Naive thymus-derived CD4-positive, alpha-beta T cell (primary cell): ENCODE data around the gene ADAMTSL1. TPM values are rescaled to one million over a fixed set of nuclear protein-coding genes. Genes with fewer than 3 reads are reported as not detected.

Experiments
- ATAC-seq: fragments of 150-1000 bp; cut with Tn5 transposase; 2 replicates; pipeline ENCODE4 v1.10.0; 2021; ENCODE audit warnings: mild to moderate bottlenecking, moderate library complexity
- CTCF ChIA-PET: fragments of 350-600 bp; sonication (Branson Sonifier 250); formaldehyde crosslinking; loops from one replicate; lab custom pipeline; 2021; ENCODE audit warnings: antibody characterized with exemption; lab: Charles Lee
- POLR2A ChIA-PET: fragments of 350-600 bp; sonication (Branson Sonifier 250); formaldehyde crosslinking; loops from one replicate; lab custom pipeline; 2021; ENCODE audit warnings: antibody characterized with exemption, inconsistent platforms; lab: Charles Lee
- DNase-seq, 9 donors: peaks; one replicate each; pipeline versions ENCODE4 v3.0.0 to v3.0.0-alpha.2; 2020 to 2022; ENCODE audit warnings: mixed read lengths in 1 of 9
- H3K27ac ChIP-seq: one replicate; pipeline ENCODE4 v1.7.0; 2013; ENCODE audit warnings: mild to moderate bottlenecking, low read depth, low read length, moderate library complexity
- H3K27me3 ChIP-seq, 2 donors: one replicate each; pipeline ENCODE4 v1.7.0; 2013; ENCODE audit warnings: low read length in 2 of 2, mild to moderate bottlenecking in 2 of 2, moderate library complexity in 2 of 2; ENCODE audit not compliant: control insufficient read depth in 2 of 2, insufficient read depth in 2 of 2
- H3K36me3 ChIP-seq, 3 experiments: 1 replicate in 2 of 3; 2 replicates in 1 of 3; pipeline ENCODE4 v1.7.0; 2013; ENCODE audit warnings: low read length in 3 of 3, mild to moderate bottlenecking in 3 of 3, moderate library complexity in 1 of 3; ENCODE audit not compliant: insufficient read depth in 3 of 3, control insufficient read depth in 2 of 3
- H3K4me1 ChIP-seq, 2 donors: one replicate each; pipeline ENCODE4 v1.7.0; 2013; ENCODE audit warnings: low read length in 2 of 2, mild to moderate bottlenecking in 2 of 2, moderate library complexity in 1 of 2; ENCODE audit not compliant: control insufficient read depth in 2 of 2, insufficient read depth in 2 of 2
- H3K4me3 ChIP-seq: 2 replicates; pipeline ENCODE4 v1.7.0; 2013; ENCODE audit warnings: mild to moderate bottlenecking, low read length
- H3K9me3 ChIP-seq, 3 experiments: 1 replicate in 2 of 3; 2 replicates in 1 of 3; pipeline ENCODE4 v1.7.0; 2013; ENCODE audit warnings: low read length in 3 of 3; ENCODE audit not compliant: control insufficient read depth in 2 of 3
- H3K27ac Mint-ChIP-seq, 9 donors: one replicate each; pipeline ENCODE4 v1.8.0; 2020 to 2022; ENCODE audit warnings: mixed read lengths in 9 of 9, mild to moderate bottlenecking in 8 of 9, moderate library complexity in 5 of 9, inconsistent platforms in 2 of 9
- H3K27me3 Mint-ChIP-seq, 5 donors: one replicate each; pipeline ENCODE4 v1.8.0; 2021 to 2022; ENCODE audit warnings: mixed read lengths in 5 of 5, mild to moderate bottlenecking in 1 of 5
- H3K36me3 Mint-ChIP-seq, 5 donors: one replicate each; pipeline ENCODE4 v1.8.0; 2020 to 2022; ENCODE audit warnings: mixed read lengths in 5 of 5, mild to moderate bottlenecking in 3 of 5, inconsistent platforms in 1 of 5
- H3K4me1 Mint-ChIP-seq, 7 donors: one replicate each; pipeline ENCODE4 v1.8.0; 2020 to 2022; ENCODE audit warnings: mixed read lengths in 7 of 7, mild to moderate bottlenecking in 3 of 7, inconsistent platforms in 1 of 7
- H3K4me3 Mint-ChIP-seq, 10 donors: one replicate each; pipeline ENCODE4 v1.8.0; 2020 to 2022; ENCODE audit warnings: mild to moderate bottlenecking in 10 of 10, mixed read lengths in 10 of 10, moderate library complexity in 6 of 10, inconsistent platforms in 2 of 10
- H3K9me3 Mint-ChIP-seq, 11 donors: one replicate each; pipeline ENCODE4 v1.8.0; 2020 to 2022; ENCODE audit warnings: mixed read lengths in 11 of 11, mild to moderate bottlenecking in 4 of 11, inconsistent platforms in 1 of 11, moderate library complexity in 1 of 11
- intact Hi-C, 2 donors: fragments of 100-400 bp; cut with micrococcal nuclease; formaldehyde crosslinking; loops; one replicate each; pipeline ENCODE4 v1.15.1; 2023
- polyA plus RNA-seq, 2 donors: library from polyadenylated mRNA; unstranded; fragments of 300-500 nt; fragmentation: Illumina TruSeq; gene quantifications; one replicate each; pipeline ENCODE4 v1.2.3, GENCODE V29; 2021
- total RNA-seq, 6 experiments: library from RNA in 5 of 6; stranded (reverse) in 5 of 6; gene quantifications; 1 replicate in 5 of 6; 2 replicates in 1 of 6; pipeline ENCODE4 v1.2.3 and lab custom pipeline; 2021 to 2026

ADAMTSL1 gene
- total and polyA plus RNA-seq, 7 experiments from 2014 or later = not detected

GRCh38 chr9:18795947-18796671 lies 322.2 kb downstream of the ADAMTSL1 start:
- Histone ChIP-seq H3K4me1 (no peaks in the 10 kb centered on the region), H3K27ac (no peak overlapping the region), H3K9me3 (no peaks in the 10 kb centered on the region), H3K27me3 (no peaks in the 10 kb centered on the region), H3K4me3 (no peak overlapping the region), H3K36me3 (no peaks in the 10 kb centered on the region)
- Mint-ChIP-seq H3K27me3 (peaks cover 0 to 18% (median 0%) of the 10 kb centered on the region in 5 donors), H3K36me3 (no peaks in the 10 kb centered on the region), H3K9me3 (peaks cover 0 to 1% (median 0%) of the 10 kb centered on the region in 11 donors), H3K4me1 (no peaks in the 10 kb centered on the region), H3K4me3 (no peak overlapping the region), H3K27ac (no peak overlapping the region)
- ATAC-seq (no peak), DNase-seq (no peak)
- POLR2A ChIA-PET = no interaction called here
- intact Hi-C loops = no loop called here
- CTCF ChIA-PET = no interaction called here

DNA sequence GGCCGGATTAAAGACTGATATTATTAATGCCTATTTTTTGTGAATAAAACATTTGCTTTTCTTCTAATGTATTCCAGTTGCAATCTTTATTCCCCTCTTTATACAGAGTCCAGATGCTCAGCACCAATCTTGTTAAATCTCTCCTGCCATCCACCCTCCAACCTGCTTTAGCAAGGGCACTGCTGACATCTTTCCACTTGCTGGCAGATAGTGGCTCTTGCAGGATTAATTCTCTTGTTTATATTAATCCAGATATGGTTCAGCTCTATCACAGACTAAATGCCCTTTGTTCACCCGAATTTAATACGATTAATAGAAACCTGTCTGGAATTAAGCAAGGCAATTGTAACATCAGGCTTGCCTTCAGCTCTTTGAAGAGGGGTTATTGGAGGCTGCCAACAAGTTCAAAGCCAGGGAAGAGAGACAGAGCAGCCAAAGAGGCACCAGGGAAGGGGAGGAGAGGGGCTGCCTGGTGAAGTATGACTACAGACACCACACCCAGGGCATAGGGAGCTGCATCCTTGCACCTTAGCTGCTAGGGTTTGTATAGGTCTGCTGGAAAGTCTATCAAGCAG lies 322.8 kb downstream of the ADAMTSL1 start:
- H3K4me3 Mint-ChIP-seq = no peak overlapping the region
- H3K9me3 Mint-ChIP-seq = peaks cover 0 to 6% (median 1%) of the 10 kb centered on the region in 11 donors
- Histone ChIP-seq H3K36me3 (no peaks in the 10 kb centered on the region), H3K4me3 (no peak overlapping the region), H3K4me1 (no peaks in the 10 kb centered on the region), H3K27ac (no peak overlapping the region), H3K27me3 (no peaks in the 10 kb centered on the region), H3K9me3 (no peaks in the 10 kb centered on the region)
- intact Hi-C loops = no loop called here
- CTCF ChIA-PET = no interaction called here
- no peaks in the 10 kb centered on the region for H3K4me1 Mint-ChIP-seq
- POLR2A ChIA-PET = no interaction called here
- H3K27me3 Mint-ChIP-seq = peaks cover 0 to 18% (median 5%) of the 10 kb centered on the region in 5 donors
- H3K36me3 Mint-ChIP-seq = no peaks in the 10 kb centered on the region
- no peak overlapping the region for H3K27ac Mint-ChIP-seq
- no peak for DNase-seq
- ATAC-seq = no peak

DNA sequence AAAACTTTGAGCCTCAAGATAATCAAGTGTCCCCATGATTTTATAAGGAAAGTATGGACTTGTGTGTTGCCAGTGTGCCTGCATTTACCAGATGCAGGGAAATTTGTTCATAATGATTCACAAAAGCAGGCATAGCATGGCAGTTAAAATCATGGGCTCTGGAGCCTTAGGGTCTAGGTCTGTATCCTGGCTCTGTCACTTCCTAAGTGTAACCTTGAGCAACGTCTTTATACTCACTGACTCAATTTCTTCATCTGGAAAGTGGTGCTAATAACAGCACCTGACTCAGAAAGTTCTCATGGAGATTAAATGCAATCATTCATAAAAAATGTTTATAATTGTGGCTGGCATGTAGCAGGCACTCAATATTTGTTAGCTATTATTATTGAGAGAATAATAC lies 324.2 kb downstream of the ADAMTSL1 start:
- Histone ChIP-seq H3K36me3 (no peaks in the 10 kb centered on the region), H3K4me1 (no peaks in the 10 kb centered on the region), H3K27me3 (no peaks in the 10 kb centered on the region), H3K9me3 (no peaks in the 10 kb centered on the region), H3K4me3 (no peak overlapping the region), H3K27ac (no peak overlapping the region)
- Mint-ChIP-seq H3K27me3 (peaks cover 0 to 18% (median 5%) of the 10 kb centered on the region in 5 donors), H3K27ac (no peak overlapping the region), H3K9me3 (peaks cover 0 to 7% (median 1%) of the 10 kb centered on the region in 11 donors), H3K4me1 (no peaks in the 10 kb centered on the region), H3K36me3 (no peaks in the 10 kb centered on the region), H3K4me3 (no peak overlapping the region)
- ChIA-PET POLR2A (no interaction called here), CTCF (no interaction called here)
- intact Hi-C loops = no loop called here
- ATAC-seq = no peak
- DNase-seq = no peak

GRCh38 chr9:18798508-18799290 lies 324.7 kb downstream of the ADAMTSL1 start:
- H3K27ac ChIP-seq = no peak overlapping the region
- Mint-ChIP-seq H3K9me3 (peaks cover 0 to 7% (median 1%) of the 10 kb centered on the region in 11 donors), H3K27me3 (peaks cover 0 to 18% (median 5%) of the 10 kb centered on the region in 5 donors), H3K27ac (no peak overlapping the region), H3K4me3 (no peak overlapping the region), H3K4me1 (no peaks in the 10 kb centered on the region), H3K36me3 (no peaks in the 10 kb centered on the region)
- H3K36me3 ChIP-seq = no peaks in the 10 kb centered on the region
- DNase-seq (no peak), ATAC-seq (no peak)
- H3K4me1 ChIP-seq = no peaks in the 10 kb centered on the region
- H3K9me3 ChIP-seq = no peaks in the 10 kb centered on the region
- ChIA-PET CTCF (no interaction called here), POLR2A (no interaction called here)
- H3K4me3 ChIP-seq = no peak overlapping the region
- no peaks in the 10 kb centered on the region for H3K27me3 ChIP-seq
- intact Hi-C loops = no loop called here

- no peak overlapping the region for H3K4me3 ChIP-seq
- Mint-ChIP-seq H3K36me3 (no peaks in the 10 kb centered on the region), H3K27me3 (peaks cover 0 to 17% (median 5%) of the 10 kb centered on the region in 5 donors), H3K4me3 (no peak overlapping the region), H3K4me1 (no peaks in the 10 kb centered on the region), H3K27ac (no peak overlapping the region), H3K9me3 (peaks cover 0 to 7% (median 1%) of the 10 kb centered on the region in 11 donors)
- no peaks in the 10 kb centered on the region for H3K27me3 ChIP-seq
- no peaks in the 10 kb centered on the region for H3K9me3 ChIP-seq
- intact Hi-C loops = no loop called here
- H3K4me1 ChIP-seq = no peaks in the 10 kb centered on the region
- H3K27ac ChIP-seq = no peak overlapping the region
- ChIA-PET POLR2A (no interaction called here), CTCF (interaction anchor here (0.7 kb wide), 1 partner anchor 67 kb away, joined by 3 read pairs; no protein-coding TSS in a partner anchor)
- DNase-seq (no peak), ATAC-seq (no peak)
- H3K36me3 ChIP-seq = no peaks in the 10 kb centered on the region
Observed at GRCh38 chr9:18799428-18799827, 325.5 kb downstream of the ADAMTSL1 start.

- Histone ChIP-seq H3K27ac (no peak overlapping the region), H3K36me3 (no peaks in the 10 kb centered on the region), H3K9me3 (no peaks in the 10 kb centered on the region), H3K4me1 (no peaks in the 10 kb centered on the region), H3K4me3 (no peak overlapping the region), H3K27me3 (no peaks in the 10 kb centered on the region)
- H3K9me3 Mint-ChIP-seq = peaks cover 0 to 7% (median 0%) of the 10 kb centered on the region in 11 donors
- no peak for ATAC-seq
- intact Hi-C loops = no loop called here
- no peaks in the 10 kb centered on the region for H3K36me3 Mint-ChIP-seq
- no peak overlapping the region for H3K27ac Mint-ChIP-seq
- DNase-seq = no peak
- no peaks in the 10 kb centered on the region for H3K4me1 Mint-ChIP-seq
- CTCF ChIA-PET = no interaction called here
- no peak overlapping the region for H3K4me3 Mint-ChIP-seq
- peaks cover 3 to 22% (median 5%) of the 10 kb centered on the region in 5 donors for H3K27me3 Mint-ChIP-seq
- POLR2A ChIA-PET = no interaction called here
Observed at GRCh38 chr9:18800579-18800978, 326.6 kb downstream of the ADAMTSL1 start.
